Measurements from ENCODE around the gene INSYN1. TPM values are rescaled to one million over a fixed set of nuclear protein-coding genes. Genes with fewer than 3 reads are reported as not detected.
A peak's percentile ranks its signal among the peaks of the same experiment; 100 is the strongest.

INSYN1 gene
- total RNA-seq, 3 donors from 2014 or later: 1.9 to 8.3 (median 2.0) TPM

GRCh38 chr15:73755946-73756345 lies 2.8 kb upstream of the INSYN1 start:
- Histone ChIP-seq H3K9me3 (no peaks in the 10 kb centered on the region), H3K27ac (no peak overlapping the region), H3K27me3 (peaks cover 0 to 31% of the 10 kb centered on the region in 2 donors), H3K36me3 (no peaks in the 10 kb centered on the region), H3K4me1 (peaks cover 0 to 6% of the 10 kb centered on the region in 2 donors), H3K4me3 (no peak overlapping the region)
- DNase-seq (ENCODE audit: low spot score in 2 of 2): no peak
- TF ChIP-seq CTCF (IDR thresholded peaks at IDR 0.05) (no peak), POLR2A (IDR thresholded peaks at IDR 0.05) (no peak), POLR2AphosphoS5 (IDR thresholded peaks at IDR 0.05) (no peak)
- intact Hi-C loops (cut with DNase I; ENCODE audit: low total_unique reads): no loop called here

GRCh38 chr15:73755481-73755880 lies 2.3 kb upstream of the INSYN1 start:
- DNase-seq (ENCODE audit: low spot score in 2 of 2): no peak
- Histone ChIP-seq H3K27me3 (peaks cover 0 to 31% of the 10 kb centered on the region in 2 donors), H3K27ac (no peak overlapping the region), H3K4me3 (no peak overlapping the region), H3K9me3 (no peaks in the 10 kb centered on the region), H3K4me1 (peaks cover 0 to 6% of the 10 kb centered on the region in 2 donors), H3K36me3 (no peaks in the 10 kb centered on the region)
- no peak for TF ChIP-seq POLR2A (IDR thresholded peaks at IDR 0.05)
- no peak for TF ChIP-seq POLR2AphosphoS5 (IDR thresholded peaks at IDR 0.05)
- no peak for TF ChIP-seq CTCF (IDR thresholded peaks at IDR 0.05)
- intact Hi-C loops (cut with DNase I; ENCODE audit: low total_unique reads): no loop called here

GRCh38 chr15:73754461-73754860 lies 1.3 kb upstream of the INSYN1 start:
- H3K9me3 ChIP-seq: no peaks in the 10 kb centered on the region
- H3K27ac ChIP-seq: no peak overlapping the region
- DNase-seq (ENCODE audit: low spot score in 2 of 2): no peak
- H3K4me1 ChIP-seq: peaks cover 0 to 6% of the 10 kb centered on the region in 2 donors
- TF ChIP-seq CTCF (IDR thresholded peaks at IDR 0.05) (no peak), POLR2A (IDR thresholded peaks at IDR 0.05) (no peak), POLR2AphosphoS5 (IDR thresholded peaks at IDR 0.05) (no peak)
- intact Hi-C loops (cut with DNase I; ENCODE audit: low total_unique reads): no loop called here
- peaks cover 0 to 31% of the 10 kb centered on the region in 2 donors for H3K27me3 ChIP-seq
- H3K4me3 ChIP-seq: no peak overlapping the region
- H3K36me3 ChIP-seq: no peaks in the 10 kb centered on the region

GRCh38 chr15:73752806-73753193 lies 351 bp downstream of the INSYN1 start:
- no peak overlapping the region for H3K27ac ChIP-seq
- TF ChIP-seq POLR2AphosphoS5 (IDR thresholded peaks at IDR 0.05) (no peak), POLR2A (IDR thresholded peaks at IDR 0.05) (no peak), CTCF (IDR thresholded peaks at IDR 0.05) (no peak)
- no peak for DNase-seq (ENCODE audit: low spot score in 2 of 2)
- H3K4me3 ChIP-seq: peak overlapping the region; percentile 55 to 78 (median 60)
- peaks cover 0 to 22% of the 10 kb centered on the region in 2 donors for H3K27me3 ChIP-seq
- no peaks in the 10 kb centered on the region for H3K36me3 ChIP-seq
- H3K4me1 ChIP-seq: peaks cover 0 to 6% of the 10 kb centered on the region in 2 donors
- no peaks in the 10 kb centered on the region for H3K9me3 ChIP-seq
- intact Hi-C loops (cut with DNase I; ENCODE audit: low total_unique reads): no loop called here

DNA sequence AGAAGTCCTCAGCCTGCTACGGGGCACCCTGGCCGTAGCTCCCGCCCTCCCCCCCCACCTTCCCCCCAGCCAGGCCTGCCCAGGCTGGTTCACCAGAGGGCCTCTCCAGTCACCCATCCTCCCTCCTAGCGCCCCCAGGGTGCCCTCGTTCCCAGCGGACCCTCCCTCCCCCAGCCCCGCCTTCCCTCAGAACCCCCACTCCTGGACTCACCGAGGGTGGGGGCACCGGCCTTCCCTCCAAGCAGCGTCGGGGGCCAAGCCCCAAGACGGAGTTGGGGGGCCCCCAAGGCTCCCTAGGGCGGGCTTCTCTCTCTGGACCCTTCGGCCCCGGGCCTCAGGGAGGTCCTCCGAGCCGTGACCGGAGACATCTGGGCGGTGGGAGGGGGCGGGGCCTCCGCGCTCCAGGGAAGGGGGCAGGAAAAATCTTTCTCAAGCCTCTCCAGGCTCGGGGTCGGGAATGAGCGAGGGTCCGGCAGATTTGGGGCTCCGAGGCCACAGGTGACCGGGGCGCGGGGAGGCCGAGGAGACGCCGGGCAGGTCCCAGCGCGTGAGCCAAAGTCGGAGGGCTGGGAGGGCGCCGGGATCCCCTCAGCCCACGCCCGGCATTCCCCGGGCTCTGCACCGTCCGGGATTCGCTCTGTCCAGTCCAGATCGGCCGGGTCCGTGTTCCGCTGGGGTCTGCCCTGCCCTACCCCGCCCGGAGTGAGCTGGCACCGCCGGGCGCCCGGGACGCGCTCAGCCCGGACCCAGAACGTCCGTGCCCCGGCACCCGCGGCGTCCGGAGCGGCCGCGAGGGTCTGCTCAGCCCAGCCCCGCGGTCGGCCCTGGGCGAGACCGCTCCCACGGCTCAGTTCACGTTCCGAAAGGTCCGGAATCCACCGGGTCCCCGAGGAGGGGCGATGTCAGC lies 999 bp downstream of the INSYN1 start:
- Histone ChIP-seq H3K27me3 (peaks cover 0 to 18% of the 10 kb centered on the region in 2 donors), H3K4me3 (peak overlapping the region; percentile 55 to 78 (median 60)), H3K9me3 (no peaks in the 10 kb centered on the region), H3K27ac (no peak overlapping the region), H3K36me3 (no peaks in the 10 kb centered on the region), H3K4me1 (peaks cover 0 to 6% of the 10 kb centered on the region in 2 donors)
- no peak for DNase-seq (ENCODE audit: low spot score in 2 of 2)
- intact Hi-C loops (cut with DNase I; ENCODE audit: low total_unique reads): no loop called here
- TF ChIP-seq POLR2AphosphoS5 (IDR thresholded peaks at IDR 0.05) (no peak), CTCF (IDR thresholded peaks at IDR 0.05) (no peak), POLR2A (IDR thresholded peaks at IDR 0.05) (no peak)
